ENCODE results near the gene COMP. TPM values are rescaled to one million over a fixed set of nuclear protein-coding genes. Genes with fewer than 3 reads are reported as not detected.

COMP gene
- total and polyA plus RNA-seq, 10 of the 15 experiments (the other 5 are each of a cell fraction or from before 2014, with no cell fraction given): 0.17 TPM; not detected in 9

DNA sequence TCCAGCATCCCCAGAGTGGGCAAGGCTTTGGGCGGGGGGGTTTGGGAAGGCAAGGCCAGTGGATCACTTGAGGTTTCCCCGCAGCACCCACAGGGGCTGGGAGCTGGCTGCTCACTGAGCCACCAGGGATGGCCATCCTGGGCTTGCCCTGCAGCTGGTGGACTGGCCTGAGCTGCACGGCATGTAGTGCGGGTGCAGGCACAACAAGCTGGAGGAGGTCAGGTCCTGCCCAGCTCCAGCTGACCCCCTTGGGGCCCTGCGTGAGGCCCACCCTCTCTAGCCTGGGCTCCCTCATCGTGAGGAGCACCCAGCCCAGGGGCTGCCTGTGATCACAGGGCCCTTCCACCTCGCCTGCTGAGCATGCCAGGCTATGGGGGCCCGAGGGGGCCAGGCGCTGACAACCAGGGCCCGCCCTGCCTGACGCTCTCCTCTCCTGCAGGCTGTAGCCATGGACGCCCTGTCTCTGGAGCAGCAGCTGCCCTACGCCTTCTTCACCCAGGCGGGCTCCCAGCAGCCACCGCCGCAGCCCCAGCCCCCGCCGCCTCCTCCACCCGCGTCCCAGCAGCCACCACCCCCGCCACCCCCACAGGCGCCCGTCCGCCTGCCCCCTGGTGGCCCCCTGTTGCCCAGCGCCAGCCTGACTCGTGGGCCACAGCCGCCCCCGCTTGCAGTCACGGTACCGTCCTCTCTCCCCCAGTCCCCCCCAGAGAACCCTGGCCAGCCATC is 22.9 kb downstream of the COMP start:
- Histone ChIP-seq H3K9ac (ENCODE audit: control insufficient read depth, insufficient read depth, low read length) (no peak overlapping the region), H3K79me2 (ENCODE audit: control insufficient read depth, insufficient read depth, low read length) (no peaks in the 10 kb centered on the region), H2AFZ (ENCODE audit: control insufficient read depth, low read depth, low read length) (no peak overlapping the region), H3K36me3 (ENCODE audit: control insufficient read depth in 2 of 2, insufficient read depth in 2 of 2, low read length in 1 of 2) (no peaks in the 10 kb centered on the region), H3K27ac (ENCODE audit: control insufficient read depth, insufficient read depth) (no peak overlapping the region), H3K4me1 (ENCODE audit: control insufficient read depth, insufficient read depth, low read length) (peaks cover 6% of the 10 kb centered on the region), H4K20me1 (ENCODE audit: control insufficient read depth, insufficient read depth) (no peaks in the 10 kb centered on the region), H3K9me3 (replicated peaks; ENCODE audit: control insufficient read depth, insufficient read depth, low read length) (no peaks in the 10 kb centered on the region), H3K4me2 (ENCODE audit: control insufficient read depth, insufficient read depth) (no peak overlapping the region), H3K27me3 (replicated peaks in 1 of 2; ENCODE audit: control insufficient read depth in 2 of 2, insufficient read depth in 2 of 2, low read length in 1 of 2) (no peaks in the 10 kb centered on the region), H3K4me3 (no peak overlapping the region)
- intact Hi-C loops (cut with micrococcal nuclease; ENCODE audit: unreplicated experiment): no loop called here
- no peak for ATAC-seq
- WGBS (ENCODE audit: insufficient coverage, insufficient replicate concordance, low lambda C conversion rate, missing lambda C conversion rate): 78% methylated on average over 18 of the region's 30 CpGs
- SMC1A ChIA-PET (ENCODE audit: uncharacterized antibody, unreplicated experiment): interaction anchor here (1.2 kb wide), 1 partner anchor 224 kb away, joined by 3 read pairs; no protein-coding TSS in a partner anchor
- no peak for FAIRE-seq
- CTCF ChIA-PET: interaction anchor here (0.5 kb wide), 1 partner anchor 149 kb away, joined by 3 read pairs; no protein-coding TSS in a partner anchor
- in situ Hi-C loops (cut with MboI): no loop called here
- DNase-seq (ENCODE audit: low read depth, low spot score): no peak
- no TSS peak for BruUV-seq (replicated peaks)
- POLR2A ChIA-PET: no interaction called here
- RAD21 ChIA-PET (ENCODE audit: unreplicated experiment): interaction anchor here (1.0 kb wide), 1 partner anchor 79 kb away, joined by 3 read pairs; no protein-coding TSS in a partner anchor
- TF ChIP-seq EP300 (IDR thresholded peaks at IDR 0.05; ENCODE audit: borderline replicate concordance in 1 of 2, control insufficient read depth in 1 of 2, low read depth in 2 of 2, low read length in 2 of 2) (no peak), SREBF1 (IDR thresholded peaks at IDR 0.05; ENCODE audit: low read length) (no peak), TCF3 (IDR thresholded peaks at IDR 0.05; ENCODE audit: borderline replicate concordance, insufficient read depth, low read depth, low read length) (no peak), NFIC (IDR thresholded peaks at IDR 0.05; ENCODE audit: low read depth, low read length) (no peak), ZNF24 (IDR thresholded peaks at IDR 0.05) (no peak), PML (IDR thresholded peaks at IDR 0.05; ENCODE audit: low read length) (no peak), SUZ12 (IDR thresholded peaks at IDR 0.05; ENCODE audit: unreplicated experiment) (no peak), RB1 (IDR thresholded peaks at IDR 0.05; ENCODE audit: borderline replicate concordance) (no peak), HDAC6 (IDR thresholded peaks at IDR 0.05; ENCODE audit: unreplicated experiment) (no peak), ZZZ3 (IDR thresholded peaks at IDR 0.05; ENCODE audit: control insufficient read depth, insufficient read length, low read depth) (no peak)
- TF ChIP-seq, protein P1, sequence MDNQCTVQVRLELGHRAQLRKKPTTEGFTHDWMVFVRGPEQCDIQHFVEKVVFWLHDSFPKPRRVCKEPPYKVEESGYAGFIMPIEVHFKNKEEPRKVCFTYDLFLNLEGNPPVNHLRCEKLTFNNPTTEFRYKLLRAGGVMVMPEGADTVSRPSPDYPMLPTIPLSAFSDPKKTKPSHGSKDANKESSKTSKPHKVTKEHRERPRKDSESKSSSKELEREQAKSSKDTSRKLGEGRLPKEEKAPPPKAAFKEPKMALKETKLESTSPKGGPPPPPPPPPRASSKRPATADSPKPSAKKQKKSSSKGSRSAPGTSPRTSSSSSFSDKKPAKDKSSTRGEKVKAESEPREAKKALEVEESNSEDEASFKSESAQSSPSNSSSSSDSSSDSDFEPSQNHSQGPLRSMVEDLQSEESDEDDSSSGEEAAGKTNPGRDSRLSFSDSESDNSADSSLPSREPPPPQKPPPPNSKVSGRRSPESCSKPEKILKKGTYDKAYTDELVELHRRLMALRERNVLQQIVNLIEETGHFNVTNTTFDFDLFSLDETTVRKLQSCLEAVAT (IDR thresholded peaks at IDR 0.05): no peak
- TF ChIP-seq, protein P2, sequence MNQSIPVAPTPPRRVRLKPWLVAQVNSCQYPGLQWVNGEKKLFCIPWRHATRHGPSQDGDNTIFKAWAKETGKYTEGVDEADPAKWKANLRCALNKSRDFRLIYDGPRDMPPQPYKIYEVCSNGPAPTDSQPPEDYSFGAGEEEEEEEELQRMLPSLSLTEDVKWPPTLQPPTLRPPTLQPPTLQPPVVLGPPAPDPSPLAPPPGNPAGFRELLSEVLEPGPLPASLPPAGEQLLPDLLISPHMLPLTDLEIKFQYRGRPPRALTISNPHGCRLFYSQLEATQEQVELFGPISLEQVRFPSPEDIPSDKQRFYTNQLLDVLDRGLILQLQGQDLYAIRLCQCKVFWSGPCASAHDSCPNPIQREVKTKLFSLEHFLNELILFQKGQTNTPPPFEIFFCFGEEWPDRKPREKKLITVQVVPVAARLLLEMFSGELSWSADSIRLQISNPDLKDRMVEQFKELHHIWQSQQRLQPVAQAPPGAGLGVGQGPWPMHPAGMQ (IDR thresholded peaks at IDR 0.05; ENCODE audit: borderline replicate concordance): no peak
- TF ChIP-seq, protein P3, sequence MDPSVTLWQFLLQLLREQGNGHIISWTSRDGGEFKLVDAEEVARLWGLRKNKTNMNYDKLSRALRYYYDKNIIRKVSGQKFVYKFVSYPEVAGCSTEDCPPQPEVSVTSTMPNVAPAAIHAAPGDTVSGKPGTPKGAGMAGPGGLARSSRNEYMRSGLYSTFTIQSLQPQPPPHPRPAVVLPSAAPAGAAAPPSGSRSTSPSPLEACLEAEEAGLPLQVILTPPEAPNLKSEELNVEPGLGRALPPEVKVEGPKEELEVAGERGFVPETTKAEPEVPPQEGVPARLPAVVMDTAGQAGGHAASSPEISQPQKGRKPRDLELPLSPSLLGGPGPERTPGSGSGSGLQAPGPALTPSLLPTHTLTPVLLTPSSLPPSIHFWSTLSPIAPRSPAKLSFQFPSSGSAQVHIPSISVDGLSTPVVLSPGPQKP (IDR thresholded peaks at IDR 0.05; ENCODE audit: low read depth, low read length): no peak
- TF ChIP-seq, protein P4, sequence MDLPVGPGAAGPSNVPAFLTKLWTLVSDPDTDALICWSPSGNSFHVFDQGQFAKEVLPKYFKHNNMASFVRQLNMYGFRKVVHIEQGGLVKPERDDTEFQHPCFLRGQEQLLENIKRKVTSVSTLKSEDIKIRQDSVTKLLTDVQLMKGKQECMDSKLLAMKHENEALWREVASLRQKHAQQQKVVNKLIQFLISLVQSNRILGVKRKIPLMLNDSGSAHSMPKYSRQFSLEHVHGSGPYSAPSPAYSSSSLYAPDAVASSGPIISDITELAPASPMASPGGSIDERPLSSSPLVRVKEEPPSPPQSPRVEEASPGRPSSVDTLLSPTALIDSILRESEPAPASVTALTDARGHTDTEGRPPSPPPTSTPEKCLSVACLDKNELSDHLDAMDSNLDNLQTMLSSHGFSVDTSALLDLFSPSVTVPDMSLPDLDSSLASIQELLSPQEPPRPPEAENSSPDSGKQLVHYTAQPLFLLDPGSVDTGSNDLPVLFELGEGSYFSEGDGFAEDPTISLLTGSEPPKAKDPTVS (IDR thresholded peaks at IDR 0.05; ENCODE audit: low read depth, low read length): no peak

All from GM12878 (cell line).